GM04504 (cell line): Measurements from ENCODE around the gene OTOGL.

Experiments
- DNase-seq: peaks from one replicate; pipeline ENCODE4 v3.0.0-alpha.2; 2012; ENCODE audit warnings: low read depth

The OTOGL gene

DNA sequence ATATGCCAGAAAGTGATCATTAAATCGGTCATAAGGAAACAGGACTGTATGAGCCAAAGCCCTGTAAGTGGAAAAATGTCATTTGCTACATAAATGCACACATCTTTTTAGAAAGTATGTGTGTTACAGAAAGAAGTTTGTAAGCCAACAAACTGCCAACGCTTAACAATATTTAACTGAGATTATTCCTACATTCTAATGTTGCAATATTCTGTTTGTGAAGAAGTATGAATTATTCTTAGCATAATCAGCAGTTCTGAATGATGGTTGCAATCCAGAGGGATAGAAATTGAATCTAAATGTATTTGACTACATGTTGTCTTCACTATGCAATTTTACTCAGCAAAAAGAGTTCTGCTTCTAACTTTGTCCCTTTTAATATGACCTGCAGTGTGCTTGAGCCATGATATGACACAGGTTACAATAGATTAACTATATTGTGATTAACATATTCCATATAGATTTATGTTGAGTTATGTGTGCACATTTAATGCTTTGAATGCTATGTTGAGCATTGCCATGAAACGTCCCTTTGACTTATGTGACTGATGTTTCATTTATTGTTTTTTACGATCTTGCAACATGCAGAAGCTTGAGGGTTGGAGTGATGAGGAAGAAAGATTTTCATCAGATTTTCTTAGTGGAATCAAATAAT, 277.9 kb downstream of the OTOGL start:
- no peak for DNase-seq

DNA sequence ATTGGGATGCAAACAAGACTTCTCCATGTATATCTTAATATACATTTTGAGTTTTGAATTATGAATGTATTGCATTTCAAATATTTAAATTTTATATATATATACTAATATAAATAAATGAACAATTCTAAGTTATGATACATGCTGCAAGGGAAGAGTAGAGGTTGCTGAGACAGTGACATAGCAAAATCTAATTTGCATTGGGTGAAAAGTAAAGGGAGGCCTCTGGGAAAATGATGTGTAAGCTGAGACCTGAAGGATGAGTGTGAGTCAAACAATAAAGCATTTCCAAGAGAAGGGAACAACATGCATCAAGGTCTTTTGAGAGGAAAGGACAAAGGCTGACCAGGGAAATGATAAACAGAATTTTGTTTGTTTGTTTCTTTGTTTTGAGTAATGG, 281.8 kb downstream of the OTOGL start:
- DNase-seq: no peak

DNA sequence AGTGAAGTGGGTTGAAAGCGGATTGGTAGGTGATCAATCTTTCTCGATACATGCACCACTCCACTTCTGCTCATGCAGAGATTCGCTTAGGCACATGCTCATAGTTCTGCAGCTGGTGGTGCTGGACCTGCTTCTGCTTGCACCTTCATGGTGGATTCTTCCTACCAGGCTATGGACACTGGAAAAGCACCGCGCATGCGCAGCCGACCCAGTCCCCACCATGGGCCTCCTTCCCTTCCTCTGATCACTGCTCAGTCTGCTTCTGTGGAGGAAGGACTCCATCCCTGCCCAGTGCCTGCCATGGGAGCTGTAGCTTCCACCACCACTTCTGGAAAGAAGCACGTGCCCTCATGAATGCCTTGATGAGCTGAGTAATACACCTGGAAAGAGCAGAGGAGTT, 282.9 kb downstream of the OTOGL start:
- DNase-seq: no peak

DNA sequence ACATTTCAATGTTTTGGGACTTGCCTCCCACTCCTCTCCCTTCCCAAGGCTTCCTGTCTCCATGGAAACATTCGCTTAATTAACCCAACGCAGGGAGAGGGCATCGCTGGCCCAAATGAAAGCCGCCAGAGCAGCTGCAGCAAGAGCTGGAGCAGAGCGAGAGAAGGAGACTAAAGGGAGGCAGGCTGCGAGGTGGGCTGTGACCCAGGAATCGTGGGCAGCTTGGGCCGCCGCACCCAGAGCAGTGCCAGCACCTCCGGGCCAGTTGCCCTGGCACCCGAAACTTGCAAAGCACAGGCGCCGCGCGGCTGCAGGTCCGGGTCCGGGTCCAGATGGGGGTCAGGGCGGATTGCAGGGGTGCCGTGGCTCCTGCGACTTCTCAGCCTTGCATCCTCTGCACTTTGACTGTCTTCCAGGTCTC, 301.2 kb downstream of the OTOGL start:
- DNase-seq: no peak

DNA sequence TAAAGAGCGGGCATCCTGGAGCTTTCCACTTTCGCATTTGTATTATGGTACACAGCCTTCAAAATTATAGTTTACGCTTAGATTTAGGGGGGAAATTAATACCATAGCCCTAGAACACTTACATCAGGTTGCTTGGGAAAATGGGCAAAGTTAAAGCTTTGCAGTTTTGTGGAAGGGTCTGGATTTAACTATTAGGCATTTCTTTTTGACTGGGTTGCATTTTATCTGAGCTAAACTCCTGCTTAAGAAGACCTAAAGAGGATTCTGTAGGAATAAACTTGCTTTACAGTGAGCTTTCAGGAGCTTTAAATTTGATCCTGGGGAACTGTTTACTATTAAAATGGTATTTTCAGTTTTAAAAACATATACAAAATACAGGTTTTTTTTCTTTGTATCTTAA, 301.9 kb downstream of the OTOGL start:
- DNase-seq: no peak

DNA sequence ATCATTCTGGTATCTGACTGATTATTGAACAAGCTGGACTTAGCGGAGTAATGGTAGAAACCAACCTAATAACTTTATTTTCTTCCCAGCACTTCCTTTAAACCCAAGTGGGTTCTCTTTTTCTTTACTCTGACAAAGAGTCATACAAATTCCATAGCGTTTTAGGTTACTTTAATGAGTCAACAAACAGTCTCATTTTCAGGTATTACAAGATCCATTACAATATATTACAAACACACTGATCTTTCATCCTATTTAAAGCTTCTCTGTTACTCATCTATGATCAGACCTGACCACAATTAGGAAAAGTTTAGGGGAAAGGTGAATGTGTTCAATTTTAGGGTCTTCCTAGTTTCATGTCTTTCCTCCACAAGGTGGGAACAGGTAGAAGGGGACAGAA, 305.3 kb downstream of the OTOGL start:
- no peak for DNase-seq

DNA sequence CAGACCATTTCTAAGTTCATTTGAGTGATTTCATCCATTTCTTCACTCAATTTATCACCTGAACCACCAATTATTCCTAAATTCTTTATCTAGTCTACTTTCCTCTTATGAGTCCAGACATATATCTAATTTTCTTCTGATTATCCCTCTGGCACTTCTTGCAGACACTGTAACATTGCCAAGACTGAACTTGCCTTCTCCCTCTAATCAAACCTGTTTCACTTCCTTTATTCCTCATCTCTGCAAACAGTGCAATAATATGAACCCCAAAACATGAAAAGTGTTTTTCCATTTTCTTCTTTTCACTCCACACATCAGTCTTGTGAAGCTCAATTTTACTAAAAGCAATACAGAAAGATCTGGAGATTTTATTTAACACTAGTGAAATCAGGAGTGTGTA, 306.9 kb downstream of the OTOGL start:
- DNase-seq: no peak

DNA sequence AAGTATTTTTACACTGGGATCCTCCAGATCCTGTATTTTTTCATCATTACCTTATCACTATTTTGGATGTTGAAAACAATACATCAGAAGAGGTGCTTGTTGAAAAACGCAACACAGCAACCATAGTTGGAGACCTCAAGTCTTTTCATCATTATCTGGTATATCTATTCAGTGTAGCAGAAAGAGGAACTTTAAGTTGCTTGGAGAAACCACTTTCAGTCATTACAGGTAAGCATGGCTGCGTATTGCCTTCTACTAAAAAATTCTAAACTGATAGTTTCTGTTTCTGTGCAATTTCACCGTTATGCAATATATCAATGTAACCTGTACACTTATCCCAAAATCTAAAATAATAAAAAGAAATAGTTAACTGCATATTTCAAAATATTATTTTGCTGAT, 312.4 kb downstream of the OTOGL start:
- DNase-seq: no peak

DNA sequence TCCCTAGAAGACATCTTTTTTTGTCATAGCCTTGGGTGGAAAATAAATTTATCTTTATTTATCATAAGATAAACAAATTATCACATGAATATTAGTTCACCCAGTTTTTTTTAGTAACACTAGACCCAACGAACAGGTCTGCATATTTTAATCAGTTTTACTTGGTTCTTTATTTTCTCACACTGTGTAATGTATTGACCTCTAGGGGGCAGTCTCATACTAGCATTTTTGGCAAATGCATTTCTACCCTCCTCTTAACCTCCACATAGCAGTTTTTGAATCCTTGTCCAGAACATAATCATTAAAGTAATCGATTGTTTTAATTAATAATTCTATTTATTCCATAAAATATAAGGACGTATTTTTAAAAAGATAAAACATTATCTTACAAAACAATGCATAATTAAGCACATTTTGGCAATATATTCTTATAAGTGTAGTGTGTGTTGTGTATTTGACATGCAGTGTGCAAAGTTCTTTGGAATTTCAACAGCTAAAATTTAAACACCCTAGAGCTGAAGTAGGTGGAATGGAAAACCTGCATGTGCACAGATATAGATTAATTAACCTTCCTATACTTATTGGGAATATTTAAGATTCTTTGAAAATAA, 313.1 kb downstream of the OTOGL start:
- DNase-seq: peak; percentile 23

DNA sequence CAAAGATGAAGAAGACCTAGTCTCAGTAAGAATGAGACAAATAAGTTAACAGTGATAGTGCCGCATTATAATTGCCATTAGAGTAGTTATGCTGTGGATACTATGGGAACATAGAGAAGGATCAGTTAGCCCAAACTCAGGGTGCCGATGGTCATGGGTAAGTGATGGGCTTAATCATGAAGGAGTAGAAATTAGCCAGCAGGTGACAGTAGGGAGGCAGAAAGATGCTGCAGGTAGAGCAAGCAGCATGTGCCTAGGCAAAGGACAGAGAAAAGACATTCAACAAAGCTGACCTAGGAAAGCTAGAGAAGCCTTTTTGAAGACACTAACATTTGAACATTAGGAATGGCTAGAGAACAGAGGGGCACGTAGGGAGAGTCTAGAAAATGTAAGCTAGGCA, 314.1 kb downstream of the OTOGL start:
- no peak for DNase-seq

DNA sequence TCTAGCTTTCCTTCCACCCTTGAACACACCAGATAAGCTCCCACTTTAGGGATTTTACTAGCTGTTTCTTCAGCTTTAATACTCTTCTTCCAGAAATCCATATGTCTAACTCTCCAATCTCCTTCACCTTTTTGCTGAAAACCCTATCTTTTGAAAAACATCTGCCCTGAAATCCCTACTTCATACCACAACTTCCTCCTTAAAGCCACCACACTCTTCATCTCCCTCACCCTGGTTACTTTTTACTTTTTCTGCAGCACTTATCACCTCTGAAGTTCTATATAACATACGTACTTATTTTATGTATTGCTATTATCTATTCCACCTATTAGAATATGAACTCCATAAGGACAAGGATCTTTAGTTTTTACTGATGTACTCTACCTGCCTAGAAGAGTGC, 316.1 kb downstream of the OTOGL start:
- no peak for DNase-seq

DNA sequence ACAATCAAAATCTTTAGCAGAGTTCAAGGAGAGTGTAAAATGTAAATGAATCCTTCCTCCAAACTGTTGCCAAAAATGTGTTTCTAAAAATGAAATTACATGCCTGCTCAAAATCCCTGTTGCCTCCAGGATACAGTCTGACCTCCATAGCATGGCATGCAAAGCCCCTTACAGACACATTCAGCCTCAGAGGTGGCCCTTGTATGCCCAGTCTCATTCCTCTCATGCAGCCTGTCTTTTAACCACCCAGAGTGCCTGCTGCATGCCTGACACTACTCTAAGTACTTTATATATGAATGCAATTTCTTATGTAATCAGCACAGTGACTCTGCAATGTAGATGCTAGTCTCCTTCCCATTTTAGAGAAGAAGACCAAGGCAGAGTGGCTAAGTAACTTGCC, 320.3 kb downstream of the OTOGL start:
- no peak for DNase-seq

DNA sequence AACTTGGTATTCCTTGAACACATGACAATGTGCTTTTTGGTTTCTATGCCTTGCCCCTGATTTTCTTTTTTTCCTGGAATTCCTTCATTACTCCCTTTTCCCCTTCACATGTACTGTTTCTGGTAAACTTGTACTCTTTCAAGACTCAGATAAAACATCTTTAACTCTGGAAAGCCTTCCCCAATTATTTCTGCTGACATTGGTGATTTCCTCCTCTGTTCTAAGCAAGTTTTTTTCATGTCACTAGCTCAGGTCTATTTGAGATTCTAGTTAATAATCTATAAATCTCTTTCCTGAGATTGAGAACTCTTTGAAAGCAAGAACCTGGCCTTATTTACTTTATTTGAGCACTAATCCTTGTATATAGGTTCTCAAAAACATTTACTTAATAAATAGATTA, 320.7 kb downstream of the OTOGL start:
- DNase-seq: no peak

DNA sequence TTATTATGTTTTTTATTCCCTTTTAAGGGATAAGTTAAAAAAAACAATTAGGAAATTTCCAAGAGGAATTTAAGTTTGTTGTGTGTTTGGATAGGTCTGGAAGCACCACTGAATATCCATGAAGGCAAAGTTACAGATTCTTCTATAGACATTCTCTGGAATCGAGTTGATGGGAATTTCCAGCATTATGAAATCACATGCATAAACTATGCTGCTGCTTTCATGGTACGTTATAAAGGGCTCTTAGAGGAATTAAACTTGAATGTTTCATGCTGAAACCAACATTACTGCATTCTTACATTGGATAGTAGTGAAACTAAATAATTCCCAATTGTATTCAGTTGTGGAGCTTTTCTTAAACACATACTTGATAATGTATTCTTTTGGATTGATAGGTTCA, 323.2 kb downstream of the OTOGL start:
- no peak for DNase-seq
